SK-N-MC (cell line): ENCODE data around the gene CACNB3.

Source experiments
- DNase-seq: peaks from one replicate; pipeline ENCODE4 v3.0.0-alpha.2; 2011; ENCODE audit warnings: low read depth, low spot score
- H3K27ac ChIP-seq: fragments of 200-600 bp; sonication (generic); 2 replicates; pipeline ENCODE4 v1.5.1; 2016; ENCODE audit warnings: mixed run types
- H3K36me3 ChIP-seq: fragments of 200-600 bp; sonication (generic); 2 replicates; pipeline ENCODE4 v1.6.1; 2017; ENCODE audit warnings: antibody characterized with exemption, low read length, mixed read lengths; ENCODE audit not compliant: insufficient read depth
- H3K4me3 ChIP-seq: fragments of 200-600 bp; sonication (generic); 2 replicates; pipeline ENCODE4 v1.5.1; 2016
- H3K9ac ChIP-seq: fragments of 200-600 bp; sonication (generic); 2 replicates; pipeline ENCODE4 v1.8.0; 2017; ENCODE audit warnings: mixed run types, mixed read lengths; ENCODE audit not compliant: insufficient read length
- H3K9me3 ChIP-seq: fragments of 200-600 bp; sonication (generic); 2 replicates; pipeline ENCODE4 v1.6.1; 2017; ENCODE audit warnings: low read depth, mild to moderate bottlenecking, antibody characterized with exemption, low read length, moderate library complexity, mixed read lengths
- EZH2 ChIP-seq: fragments of 200-600 bp; sonication (generic); IDR thresholded peaks from one replicate; pipeline ENCODE4 v1.6.1; 2017; ENCODE audit warnings: antibody characterized with exemption
- FOXP2 ChIP-seq: optimal IDR thresholded peaks from 2 replicates; pipeline ENCODE3; 2011; ENCODE audit warnings: mild to moderate bottlenecking, moderate library complexity; ENCODE audit not compliant: insufficient read depth; ENCODE audit errors: extremely low read length, control extremely low read depth
- POLR2AphosphoS5 ChIP-seq: IDR thresholded peaks from 2 replicates; pipeline ENCODE4 v1.6.1; 2012; ENCODE audit warnings: mild to moderate bottlenecking, low read depth, low read length, borderline replicate concordance

CACNB3 gene

DNA sequence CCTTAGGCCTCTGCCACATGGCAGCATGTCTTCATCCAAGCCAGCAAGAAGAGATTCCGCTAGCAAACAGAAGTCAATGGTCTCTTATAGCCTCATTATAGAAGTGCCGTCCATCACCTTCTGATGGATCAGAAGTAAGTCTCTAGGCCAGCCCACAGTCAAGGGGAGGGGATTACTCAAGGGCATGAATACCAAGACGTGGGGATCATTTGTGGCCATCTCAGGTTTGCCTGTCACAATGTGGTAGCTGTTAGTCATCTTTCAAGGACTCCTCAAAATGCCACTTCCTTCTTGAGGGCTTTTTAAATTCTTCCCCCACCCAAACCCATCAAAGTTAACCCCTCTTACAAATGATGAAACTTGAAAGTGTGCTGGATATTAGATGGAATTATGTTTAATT, 21.3 kb upstream of the CACNB3 start:
- Histone ChIP-seq H3K9ac (no peak overlapping the region), H3K4me3 (no peak overlapping the region), H3K27ac (no peak overlapping the region), H3K9me3 (no peaks in the 10 kb centered on the region), H3K36me3 (no peaks in the 10 kb centered on the region)
- TF ChIP-seq EZH2 (no peak), FOXP2 (no peak), POLR2AphosphoS5 (no peak)
- no peak for DNase-seq

DNA sequence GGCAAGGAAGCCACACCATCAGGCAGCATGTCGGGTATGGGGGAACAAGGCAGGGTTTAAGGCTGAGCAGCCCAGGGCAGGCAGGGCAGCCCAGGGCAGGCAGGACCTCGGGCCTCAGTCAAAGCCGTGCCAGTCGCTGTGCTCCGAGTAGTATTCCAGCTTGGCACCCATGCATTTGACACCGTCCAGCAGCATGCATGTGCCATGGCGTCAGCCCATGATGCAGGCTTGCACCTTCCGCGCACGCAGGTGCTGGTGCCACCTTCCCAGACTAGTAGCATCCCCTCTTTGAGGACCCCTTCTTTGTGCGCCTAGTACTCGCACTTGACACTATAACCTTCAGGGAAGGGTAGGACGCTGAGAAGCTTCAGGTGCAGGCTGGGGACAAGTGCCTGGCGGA, 17.8 kb upstream of the CACNB3 start:
- no peak for DNase-seq
- Histone ChIP-seq H3K9me3 (no peaks in the 10 kb centered on the region), H3K27ac (no peak overlapping the region), H3K36me3 (no peaks in the 10 kb centered on the region), H3K4me3 (no peak overlapping the region), H3K9ac (no peak overlapping the region)
- TF ChIP-seq EZH2 (no peak), POLR2AphosphoS5 (no peak), FOXP2 (no peak)

DNA sequence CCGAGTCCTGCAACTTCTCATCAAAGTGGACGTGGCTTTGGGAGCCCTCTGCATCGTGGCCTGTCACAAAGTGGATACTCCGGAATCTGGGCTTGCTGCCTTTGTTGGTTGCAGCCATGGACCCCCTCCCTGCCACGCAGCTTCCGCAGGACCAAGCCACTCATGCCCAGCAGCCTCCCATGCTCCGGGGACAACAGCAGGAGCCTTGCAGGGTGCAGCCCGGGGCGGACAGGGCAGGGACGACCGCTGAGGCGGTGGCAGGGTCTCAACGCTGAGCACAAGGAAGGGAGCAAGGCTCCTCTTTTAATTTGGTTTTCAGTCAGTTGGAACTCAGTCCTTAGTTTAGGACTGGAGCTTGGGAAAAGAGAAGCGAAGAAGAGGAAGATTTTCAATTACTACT, 17.3 kb upstream of the CACNB3 start:
- Histone ChIP-seq H3K9ac (no peak overlapping the region), H3K36me3 (no peaks in the 10 kb centered on the region), H3K4me3 (no peak overlapping the region), H3K9me3 (no peaks in the 10 kb centered on the region), H3K27ac (no peak overlapping the region)
- TF ChIP-seq EZH2, result no peak
- TF ChIP-seq POLR2AphosphoS5, result no peak
- no peak for TF ChIP-seq FOXP2
- DNase-seq, result no peak

DNA sequence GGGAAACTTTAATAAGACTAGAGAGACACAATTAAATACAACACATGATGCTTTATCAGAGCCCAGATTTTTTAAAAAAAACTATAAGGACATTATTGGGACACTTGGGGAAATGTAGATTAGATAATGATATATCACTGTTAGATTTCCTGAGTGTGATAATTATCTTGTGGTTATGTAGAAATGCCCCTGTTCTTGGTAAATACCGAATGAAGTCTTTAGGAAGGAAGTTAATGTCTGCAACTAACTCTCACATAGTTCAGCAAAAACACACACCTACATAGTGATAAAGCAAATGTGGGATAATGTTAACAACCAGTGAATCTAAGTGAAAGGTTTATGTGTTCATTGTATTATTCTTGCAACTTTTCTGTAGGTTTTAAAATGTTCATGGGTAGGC, 14.6 kb upstream of the CACNB3 start:
- H3K27ac ChIP-seq, result no peak overlapping the region
- no peak overlapping the region for H3K9ac ChIP-seq
- no peaks in the 10 kb centered on the region for H3K36me3 ChIP-seq
- TF ChIP-seq POLR2AphosphoS5, result no peak
- no peak for TF ChIP-seq EZH2
- no peak for TF ChIP-seq FOXP2
- no peak overlapping the region for H3K4me3 ChIP-seq
- H3K9me3 ChIP-seq, result no peaks in the 10 kb centered on the region
- no peak for DNase-seq

DNA sequence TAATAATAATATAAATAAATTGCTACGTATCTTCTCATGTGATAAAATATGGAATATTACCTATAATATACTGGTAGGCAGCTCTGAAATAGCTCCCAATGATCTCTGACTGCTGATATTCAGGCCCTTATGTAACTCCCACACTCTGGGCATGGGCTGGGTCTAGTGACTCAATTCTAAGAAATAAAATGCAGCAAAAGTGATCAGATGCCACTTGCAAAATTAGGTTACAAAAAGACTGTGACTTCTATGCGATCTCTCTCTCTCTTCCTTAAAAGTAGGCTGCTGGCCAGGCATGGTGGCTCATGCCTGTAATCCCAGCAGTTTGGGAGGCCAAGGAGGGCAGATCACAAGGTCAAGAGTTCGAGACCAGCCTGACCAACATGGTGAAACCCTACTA, 10.3 kb upstream of the CACNB3 start:
- no peak for TF ChIP-seq FOXP2
- TF ChIP-seq POLR2AphosphoS5, result no peak
- TF ChIP-seq EZH2, result no peak
- Histone ChIP-seq H3K4me3 (no peak overlapping the region), H3K9me3 (no peaks in the 10 kb centered on the region), H3K36me3 (no peaks in the 10 kb centered on the region), H3K27ac (no peak overlapping the region), H3K9ac (no peak overlapping the region)
- DNase-seq, result no peak

DNA sequence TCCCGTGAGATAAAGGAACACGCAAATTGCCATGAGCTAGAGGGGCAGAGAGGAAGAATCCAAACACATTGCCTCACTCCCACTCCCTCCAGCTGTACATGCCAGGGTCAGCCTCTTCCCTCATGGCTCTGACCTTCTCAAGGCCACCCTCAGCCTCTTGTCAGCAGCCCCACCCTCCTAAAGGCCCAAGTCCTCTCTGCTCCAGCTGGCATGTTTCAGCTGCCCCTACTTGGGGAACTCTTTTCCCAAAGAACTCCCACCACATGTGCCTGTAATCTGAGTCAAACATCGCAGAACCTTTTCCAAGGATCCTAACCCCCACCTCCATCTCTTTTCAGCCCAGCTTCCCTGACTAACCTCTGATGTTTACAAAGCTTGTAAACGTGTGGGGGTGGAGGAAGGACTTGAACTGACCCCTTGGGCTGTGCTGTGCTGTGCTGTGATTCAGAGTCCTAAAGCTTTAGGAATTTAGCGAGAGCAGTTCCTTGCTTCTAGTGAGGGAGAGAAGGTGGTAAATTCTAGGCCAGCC, 7.3 kb upstream of the CACNB3 start:
- H3K27ac ChIP-seq, result no peak overlapping the region
- H3K9ac ChIP-seq, result no peak overlapping the region

DNA sequence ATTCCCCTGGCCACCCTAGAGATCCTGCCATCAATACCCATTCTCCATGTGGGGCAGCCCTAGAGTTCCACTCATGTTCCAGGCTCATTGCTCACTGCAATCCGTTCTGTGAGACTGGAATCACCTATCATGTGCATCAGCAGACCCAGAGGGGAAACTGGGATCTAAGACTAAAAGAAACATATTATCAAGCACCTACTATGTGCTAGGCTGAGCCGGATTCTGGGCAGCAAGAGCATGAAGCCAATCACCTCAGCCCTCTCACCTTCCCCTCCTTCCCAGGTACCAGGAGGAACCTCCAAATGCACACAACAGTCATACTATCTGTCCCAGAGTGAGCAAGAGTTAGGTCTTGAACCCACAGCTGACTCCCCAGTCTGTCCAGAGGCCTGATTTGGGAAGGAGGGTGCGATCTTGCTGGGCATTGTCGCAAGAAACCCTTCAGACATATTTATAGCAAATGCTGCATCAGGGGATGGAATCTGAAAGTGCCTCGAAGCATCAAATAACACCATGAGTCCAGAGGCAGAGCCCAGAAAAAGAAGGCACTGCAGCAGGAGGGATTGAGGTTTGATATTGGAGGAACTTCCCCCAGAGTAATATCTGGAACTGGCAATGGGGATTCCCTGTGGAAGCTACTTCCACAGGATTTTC, 6.7 kb upstream of the CACNB3 start:
- Histone ChIP-seq H3K9ac (no peak overlapping the region), H3K4me3 (no peak overlapping the region), H3K27ac (no peak overlapping the region), H3K9me3 (no peaks in the 10 kb centered on the region), H3K36me3 (no peaks in the 10 kb centered on the region)
- no peak for TF ChIP-seq POLR2AphosphoS5
- no peak for TF ChIP-seq EZH2
- TF ChIP-seq FOXP2, result no peak
- no peak for DNase-seq

More for the DNA sequence above, 7.3 kb upstream of the CACNB3 start:
- DNase-seq, result no peak
- Histone ChIP-seq H3K4me3 (no peak overlapping the region), H3K36me3 (no peaks in the 10 kb centered on the region), H3K9me3 (no peaks in the 10 kb centered on the region)
- no peak for TF ChIP-seq FOXP2
- TF ChIP-seq EZH2, result no peak
- no peak for TF ChIP-seq POLR2AphosphoS5

DNA sequence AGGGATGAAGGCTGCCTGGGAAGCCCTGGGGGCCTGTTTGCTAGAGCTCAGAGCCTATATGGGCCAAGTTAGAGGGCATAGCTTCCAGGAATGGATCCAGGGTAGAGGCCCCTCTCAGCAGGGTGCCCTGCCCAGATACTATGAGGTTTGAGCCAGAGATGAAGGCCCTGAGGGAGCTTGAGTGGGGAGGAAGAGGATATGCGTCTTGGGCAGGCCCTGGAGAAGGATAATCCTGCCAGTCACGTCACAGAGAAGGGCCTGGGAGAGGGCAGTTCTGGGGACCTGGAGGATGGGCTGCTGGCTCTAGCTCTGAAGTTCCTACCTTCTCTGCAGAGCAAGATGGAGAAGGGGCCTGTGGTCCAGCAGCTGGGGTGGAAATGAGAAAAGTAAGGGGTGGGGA, 5.9 kb upstream of the CACNB3 start:
- Histone ChIP-seq H3K36me3 (no peaks in the 10 kb centered on the region), H3K9ac (no peak overlapping the region), H3K4me3 (no peak overlapping the region), H3K9me3 (no peaks in the 10 kb centered on the region), H3K27ac (no peak overlapping the region)
- TF ChIP-seq FOXP2 (no peak), EZH2 (no peak), POLR2AphosphoS5 (no peak)
- DNase-seq, result no peak

DNA sequence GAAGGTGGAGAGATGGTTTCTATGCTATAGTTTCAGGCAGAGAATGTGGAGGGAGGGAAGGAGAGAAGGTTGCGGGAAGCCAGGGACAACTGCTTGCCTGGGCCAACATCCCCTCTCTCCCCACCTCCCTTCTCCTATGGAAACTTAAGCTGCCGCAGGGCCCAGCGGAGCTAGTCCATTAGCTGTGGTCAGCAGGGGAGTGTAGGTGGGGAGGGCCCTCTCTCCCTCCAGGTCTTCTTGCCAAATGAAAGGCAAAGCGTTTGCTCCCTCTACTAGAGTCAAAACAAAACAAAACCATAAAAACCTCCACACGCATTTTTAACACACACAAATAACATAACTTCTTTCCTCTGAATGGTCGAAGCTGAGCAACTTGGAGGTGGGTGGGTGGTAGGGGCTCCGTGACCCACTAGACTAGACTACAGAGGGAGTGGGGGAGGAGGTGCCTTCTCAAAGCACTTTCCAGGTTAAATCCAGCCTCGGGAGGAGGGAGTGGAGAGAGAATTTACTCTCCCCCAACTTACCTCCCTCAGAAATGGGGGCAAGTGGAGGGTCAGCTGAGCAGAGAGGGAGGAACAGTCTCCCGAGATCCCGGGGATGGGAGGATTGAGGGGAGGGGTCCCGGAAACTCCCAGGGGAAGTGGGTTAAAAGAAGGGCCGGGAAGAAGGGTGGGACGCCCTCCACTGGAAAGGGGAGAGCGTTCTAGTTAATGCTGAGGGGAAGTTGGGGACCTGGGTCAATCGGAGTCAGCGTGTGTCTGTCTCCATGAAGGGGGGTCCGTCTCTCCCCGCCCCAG, 4.6 kb upstream of the CACNB3 start:
- Histone ChIP-seq H3K9ac (no peak overlapping the region), H3K4me3 (peak overlapping the region; percentile 86), H3K27ac (no peak overlapping the region), H3K36me3 (no peaks in the 10 kb centered on the region), H3K9me3 (no peaks in the 10 kb centered on the region)
- no peak for DNase-seq
- TF ChIP-seq EZH2, result no peak
- TF ChIP-seq POLR2AphosphoS5, result no peak
- no peak for TF ChIP-seq FOXP2
